HG03060 (cell line): ENCODE data around the gene TOP2A.

Experiments
- ATAC-seq: cut with Tn5 transposase; IDR thresholded peaks from one replicate; pipeline ENCODE4 v1.9.1; 2021; ENCODE audit warnings: low read depth, moderate number of reproducible peaks; ENCODE audit not compliant: unreplicated experiment

TOP2A gene, protein sequence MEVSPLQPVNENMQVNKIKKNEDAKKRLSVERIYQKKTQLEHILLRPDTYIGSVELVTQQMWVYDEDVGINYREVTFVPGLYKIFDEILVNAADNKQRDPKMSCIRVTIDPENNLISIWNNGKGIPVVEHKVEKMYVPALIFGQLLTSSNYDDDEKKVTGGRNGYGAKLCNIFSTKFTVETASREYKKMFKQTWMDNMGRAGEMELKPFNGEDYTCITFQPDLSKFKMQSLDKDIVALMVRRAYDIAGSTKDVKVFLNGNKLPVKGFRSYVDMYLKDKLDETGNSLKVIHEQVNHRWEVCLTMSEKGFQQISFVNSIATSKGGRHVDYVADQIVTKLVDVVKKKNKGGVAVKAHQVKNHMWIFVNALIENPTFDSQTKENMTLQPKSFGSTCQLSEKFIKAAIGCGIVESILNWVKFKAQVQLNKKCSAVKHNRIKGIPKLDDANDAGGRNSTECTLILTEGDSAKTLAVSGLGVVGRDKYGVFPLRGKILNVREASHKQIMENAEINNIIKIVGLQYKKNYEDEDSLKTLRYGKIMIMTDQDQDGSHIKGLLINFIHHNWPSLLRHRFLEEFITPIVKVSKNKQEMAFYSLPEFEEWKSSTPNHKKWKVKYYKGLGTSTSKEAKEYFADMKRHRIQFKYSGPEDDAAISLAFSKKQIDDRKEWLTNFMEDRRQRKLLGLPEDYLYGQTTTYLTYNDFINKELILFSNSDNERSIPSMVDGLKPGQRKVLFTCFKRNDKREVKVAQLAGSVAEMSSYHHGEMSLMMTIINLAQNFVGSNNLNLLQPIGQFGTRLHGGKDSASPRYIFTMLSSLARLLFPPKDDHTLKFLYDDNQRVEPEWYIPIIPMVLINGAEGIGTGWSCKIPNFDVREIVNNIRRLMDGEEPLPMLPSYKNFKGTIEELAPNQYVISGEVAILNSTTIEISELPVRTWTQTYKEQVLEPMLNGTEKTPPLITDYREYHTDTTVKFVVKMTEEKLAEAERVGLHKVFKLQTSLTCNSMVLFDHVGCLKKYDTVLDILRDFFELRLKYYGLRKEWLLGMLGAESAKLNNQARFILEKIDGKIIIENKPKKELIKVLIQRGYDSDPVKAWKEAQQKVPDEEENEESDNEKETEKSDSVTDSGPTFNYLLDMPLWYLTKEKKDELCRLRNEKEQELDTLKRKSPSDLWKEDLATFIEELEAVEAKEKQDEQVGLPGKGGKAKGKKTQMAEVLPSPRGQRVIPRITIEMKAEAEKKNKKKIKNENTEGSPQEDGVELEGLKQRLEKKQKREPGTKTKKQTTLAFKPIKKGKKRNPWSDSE (N-terminal part only)

DNA sequence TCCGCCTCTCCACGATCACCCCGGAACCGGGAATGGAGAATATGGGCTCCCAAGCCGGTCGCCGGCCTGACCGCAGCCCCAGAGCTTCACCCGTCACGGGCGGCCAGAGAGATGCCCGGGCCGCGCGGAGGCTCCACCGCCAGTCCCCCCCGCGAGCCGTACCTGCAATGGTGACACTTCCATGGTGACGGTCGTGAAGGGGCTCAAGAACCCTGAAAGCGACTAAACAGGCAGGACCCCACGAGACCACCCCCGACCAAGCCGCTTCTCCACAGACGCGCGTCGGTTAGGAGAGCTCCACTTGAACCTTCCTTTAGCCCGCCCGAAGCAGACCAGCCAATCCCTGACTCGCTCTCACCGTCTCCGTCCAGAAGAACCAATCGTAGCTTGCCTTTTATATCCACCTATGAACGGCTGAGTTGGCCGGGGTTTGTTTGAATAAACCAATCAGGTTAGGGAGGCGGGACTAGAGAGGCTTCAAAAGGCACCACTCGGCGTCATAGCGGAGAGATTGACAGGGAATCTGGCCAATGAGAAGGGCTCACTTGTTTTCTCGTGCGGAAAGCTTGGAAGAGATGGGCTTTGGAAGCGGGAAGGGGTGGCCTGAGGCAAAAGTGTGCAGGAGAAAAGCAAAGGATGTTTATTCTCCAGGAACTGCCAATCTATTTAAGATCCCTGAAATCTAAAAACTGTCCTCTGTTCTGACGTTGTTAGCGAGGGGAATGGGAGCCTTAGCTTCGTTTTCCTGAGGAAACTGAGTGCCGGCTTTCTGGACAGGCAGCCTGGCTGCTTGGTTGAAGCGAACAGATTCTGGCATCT, at the start of gene TOP2A:
Gene TOP2A, minus strand, starts transcription at position 288 of the 819 bp plus-strand sequence. Its CDS starts 105 bp downstream, at position 183.
- ATAC-seq = peak; percentile 88

DNA sequence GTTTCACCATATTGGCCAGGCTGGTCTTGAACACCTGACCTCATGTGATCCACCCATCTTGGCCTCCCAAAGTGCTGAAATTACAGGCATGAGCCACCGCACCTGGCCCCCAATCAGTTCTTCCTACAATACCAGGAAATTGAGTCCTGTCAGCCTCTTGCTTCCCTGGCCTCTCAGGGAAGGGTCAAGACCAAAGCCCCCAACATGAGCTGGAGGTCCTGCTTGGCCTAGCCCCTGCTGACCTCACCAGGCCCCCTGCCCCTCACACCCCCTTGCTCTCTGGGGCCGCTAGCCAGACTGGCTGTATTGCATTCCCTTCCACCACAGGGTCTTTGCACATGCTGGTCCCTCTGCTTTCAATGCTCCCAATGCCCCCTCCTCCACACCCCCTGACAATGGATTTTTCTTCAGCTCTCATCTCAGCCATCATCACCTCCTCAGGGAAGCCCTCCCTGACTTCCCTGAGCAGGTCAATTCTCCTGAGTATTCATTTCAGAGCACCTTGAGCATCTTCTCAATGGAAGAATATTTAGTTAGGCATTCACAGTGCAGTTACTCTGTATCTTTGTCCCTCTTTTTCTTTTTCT, 49.7 kb upstream of the TOP2A start:
- ATAC-seq = no peak

DNA sequence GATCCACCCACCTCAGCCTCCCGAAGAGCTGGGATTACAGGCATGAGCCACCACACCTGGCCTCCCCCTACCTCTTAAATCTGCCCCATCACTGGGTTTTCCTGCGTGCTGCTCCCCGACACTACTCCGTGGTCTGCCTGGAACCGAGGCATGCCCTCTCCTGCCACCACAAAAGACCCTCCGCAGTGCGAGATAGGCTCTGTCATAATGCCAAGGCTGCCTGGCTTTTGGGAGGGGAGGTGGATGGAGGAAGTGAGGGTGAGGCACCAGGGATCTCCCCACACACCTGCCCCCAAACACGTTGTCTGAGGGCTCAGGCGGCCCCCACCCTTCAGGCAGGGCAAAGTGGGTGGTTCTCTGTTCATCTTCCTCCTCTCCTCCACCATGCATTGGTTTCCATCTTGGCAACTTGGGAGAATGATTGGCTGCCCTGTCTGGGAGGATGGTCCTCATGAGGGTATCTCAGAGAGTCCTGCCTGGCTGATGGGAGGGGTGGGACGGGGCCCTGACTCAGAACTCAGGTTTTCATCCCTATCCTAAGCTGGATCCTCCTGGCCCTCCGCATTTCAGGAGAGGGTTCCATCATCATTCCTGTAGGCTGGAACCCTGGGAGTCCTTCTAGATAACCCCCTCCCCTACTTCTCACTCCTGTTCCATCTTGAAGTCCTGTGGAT, 48.7 kb upstream of the TOP2A start:
- no peak for ATAC-seq

DNA sequence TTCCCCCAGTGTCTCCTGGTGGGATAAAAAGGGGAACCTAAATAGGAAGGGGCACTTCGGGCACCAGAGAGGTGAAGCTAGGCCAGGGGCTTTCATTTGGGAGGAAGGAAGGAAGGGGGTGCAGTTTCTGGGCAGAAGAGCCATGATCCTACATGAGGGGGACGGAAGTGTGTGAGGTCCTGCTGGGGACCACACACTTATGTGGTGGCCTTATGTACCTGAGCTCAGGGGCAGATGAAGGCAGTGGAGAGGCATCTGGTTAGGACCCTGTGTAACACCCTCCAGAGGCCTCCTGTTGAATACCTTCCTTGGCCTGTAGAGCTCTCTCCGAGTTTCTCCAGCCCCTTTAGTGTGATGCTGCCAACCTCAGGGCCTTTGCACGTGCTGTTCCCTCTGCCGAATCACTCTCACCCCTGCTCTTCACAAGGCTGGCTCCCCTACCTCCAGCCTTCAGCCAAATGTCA, 46.7 kb upstream of the TOP2A start:
- no peak for ATAC-seq

DNA sequence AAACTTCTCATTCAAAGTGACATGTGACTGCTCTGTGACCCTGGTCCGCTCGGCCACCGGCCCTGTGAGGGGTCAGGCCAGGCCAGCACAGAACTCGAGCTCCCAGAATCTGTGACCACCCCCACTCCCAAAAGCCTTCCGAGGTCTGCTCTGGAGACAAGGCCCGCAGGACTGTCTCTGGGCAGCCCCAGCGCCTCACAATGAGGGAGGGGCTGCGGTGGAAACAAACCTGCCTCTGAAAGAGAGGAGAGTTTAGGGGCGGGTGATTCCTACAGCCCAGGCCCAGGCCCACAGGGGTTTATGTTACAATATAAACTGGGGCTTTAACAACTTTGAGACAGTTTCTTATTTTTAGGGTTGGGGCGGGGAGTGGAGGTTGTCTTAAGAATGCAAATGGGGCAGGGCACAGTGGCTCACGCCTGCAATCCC, 45.4 kb upstream of the TOP2A start:
- ATAC-seq = no peak

DNA sequence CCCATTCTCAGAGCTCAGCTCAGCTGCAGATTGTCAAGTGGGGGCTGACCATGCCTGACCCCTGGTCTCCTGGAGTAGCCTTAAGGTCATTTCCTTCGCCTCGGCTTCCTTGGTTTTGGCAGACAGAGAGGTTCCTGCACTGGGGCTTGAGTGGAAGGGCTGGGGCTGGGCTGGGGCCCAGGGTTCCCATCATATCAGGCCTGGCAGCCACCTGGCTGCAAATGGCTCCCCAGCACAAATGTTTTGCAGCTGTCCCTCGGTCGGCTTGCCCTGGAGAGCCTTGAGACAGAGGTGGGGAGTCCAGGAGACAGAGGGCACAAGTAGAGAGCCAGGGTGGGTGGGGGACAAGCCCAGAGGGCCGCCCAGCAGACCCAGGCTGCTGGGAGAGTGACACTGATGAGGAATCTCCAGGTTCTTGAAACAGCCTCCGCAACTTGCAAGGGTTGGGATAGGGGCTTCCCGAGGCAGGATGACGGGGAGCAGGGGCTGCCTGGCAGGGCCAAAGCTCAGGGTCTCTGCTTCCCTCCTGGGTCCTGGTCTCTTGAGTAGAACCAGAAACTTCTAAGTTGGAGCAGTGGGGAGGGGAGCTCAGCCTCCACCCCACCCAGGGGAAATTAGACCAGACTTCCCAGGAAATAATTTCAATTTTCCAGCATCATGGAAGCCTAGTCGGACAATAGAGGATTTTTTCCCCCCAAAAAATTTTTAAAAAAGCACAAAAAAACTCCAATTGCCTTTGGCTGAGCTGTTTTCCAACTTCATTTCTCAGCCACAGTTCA, 44.8 kb upstream of the TOP2A start:
- no peak for ATAC-seq

DNA sequence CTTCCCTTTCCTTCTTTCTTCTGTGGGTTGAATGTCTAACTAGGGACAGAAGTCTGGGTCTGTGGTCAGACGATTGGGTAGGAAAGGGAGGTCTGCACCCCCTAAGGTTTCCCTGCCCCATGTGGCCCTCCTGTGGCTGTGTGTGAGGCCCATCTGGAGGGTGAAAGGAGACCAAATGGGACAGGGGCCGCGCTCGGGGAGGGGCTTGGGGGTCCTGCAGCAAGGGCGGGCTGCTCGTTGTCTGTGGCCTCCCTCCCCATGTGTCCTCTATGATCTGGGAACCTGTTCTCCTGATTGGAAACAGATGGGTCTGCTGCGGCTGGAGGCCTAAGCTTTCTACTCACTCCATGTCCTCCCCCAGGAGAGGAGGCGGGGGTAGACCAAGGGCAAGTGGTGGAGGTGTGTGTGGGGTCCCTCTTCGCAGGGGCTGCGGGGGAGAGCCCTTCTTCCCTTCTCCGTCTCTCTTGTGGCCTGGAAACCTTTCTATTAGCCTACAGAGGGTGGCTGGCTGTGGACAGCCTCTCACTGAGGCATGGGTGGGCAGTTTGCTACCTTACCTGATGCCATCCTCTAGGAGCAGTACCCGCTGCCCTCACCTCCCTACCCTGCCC, 44.1 kb upstream of the TOP2A start:
- ATAC-seq = no peak

DNA sequence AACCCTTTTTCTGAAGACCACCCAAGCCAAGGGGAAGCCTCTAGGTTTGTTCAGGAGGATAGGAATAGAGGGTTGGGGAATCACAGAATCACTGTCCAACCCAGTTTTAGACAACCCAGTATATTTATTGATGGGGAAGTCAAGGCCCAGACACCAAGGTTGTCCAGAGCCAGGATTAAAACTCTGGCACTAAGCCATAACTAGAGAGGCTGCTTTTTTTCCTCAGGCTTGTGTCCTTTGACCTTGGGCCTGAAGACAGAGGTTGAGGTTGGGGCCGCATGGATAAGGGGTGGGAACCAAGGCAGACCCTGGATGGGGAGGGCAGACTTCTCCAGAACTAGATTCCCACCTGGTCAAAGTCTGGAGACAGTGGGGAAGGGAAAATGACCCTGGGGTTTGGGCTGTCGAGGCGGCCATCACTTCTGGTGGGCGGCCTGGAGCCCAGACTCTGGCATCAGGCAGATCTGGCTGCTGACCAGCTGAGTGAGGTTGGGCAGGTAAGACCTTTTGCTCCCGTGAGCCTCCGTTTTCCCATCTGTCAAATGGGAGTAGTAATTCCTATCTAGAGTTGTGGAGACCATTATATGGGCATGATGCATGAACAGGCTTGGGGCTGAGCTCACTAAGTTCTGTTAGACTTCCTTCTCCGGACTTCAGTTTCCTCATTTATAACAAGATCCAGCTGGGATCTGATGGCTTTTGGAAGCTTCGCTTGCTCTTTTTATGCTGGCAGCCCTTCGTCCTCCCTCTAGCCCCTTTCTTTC, 43.5 kb upstream of the TOP2A start:
- no peak for ATAC-seq

DNA sequence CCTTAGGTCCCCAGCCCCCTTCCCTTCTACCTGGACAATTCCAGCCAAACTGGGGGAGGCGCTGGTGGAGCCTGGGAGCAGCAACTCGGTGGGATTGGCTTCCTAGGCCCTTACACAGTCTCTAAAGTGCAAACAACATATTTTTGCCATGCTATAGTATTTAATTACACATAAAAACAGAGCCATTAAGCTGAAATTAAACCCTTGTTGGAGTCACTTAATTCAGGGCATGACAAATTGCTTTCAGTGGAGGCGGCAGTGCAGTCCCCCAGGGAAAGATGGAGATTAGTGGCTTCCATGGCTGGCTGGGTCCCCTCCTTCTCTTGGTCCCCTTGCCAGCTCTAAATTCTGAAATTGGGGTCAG, 42.9 kb upstream of the TOP2A start:
- ATAC-seq = no peak

DNA sequence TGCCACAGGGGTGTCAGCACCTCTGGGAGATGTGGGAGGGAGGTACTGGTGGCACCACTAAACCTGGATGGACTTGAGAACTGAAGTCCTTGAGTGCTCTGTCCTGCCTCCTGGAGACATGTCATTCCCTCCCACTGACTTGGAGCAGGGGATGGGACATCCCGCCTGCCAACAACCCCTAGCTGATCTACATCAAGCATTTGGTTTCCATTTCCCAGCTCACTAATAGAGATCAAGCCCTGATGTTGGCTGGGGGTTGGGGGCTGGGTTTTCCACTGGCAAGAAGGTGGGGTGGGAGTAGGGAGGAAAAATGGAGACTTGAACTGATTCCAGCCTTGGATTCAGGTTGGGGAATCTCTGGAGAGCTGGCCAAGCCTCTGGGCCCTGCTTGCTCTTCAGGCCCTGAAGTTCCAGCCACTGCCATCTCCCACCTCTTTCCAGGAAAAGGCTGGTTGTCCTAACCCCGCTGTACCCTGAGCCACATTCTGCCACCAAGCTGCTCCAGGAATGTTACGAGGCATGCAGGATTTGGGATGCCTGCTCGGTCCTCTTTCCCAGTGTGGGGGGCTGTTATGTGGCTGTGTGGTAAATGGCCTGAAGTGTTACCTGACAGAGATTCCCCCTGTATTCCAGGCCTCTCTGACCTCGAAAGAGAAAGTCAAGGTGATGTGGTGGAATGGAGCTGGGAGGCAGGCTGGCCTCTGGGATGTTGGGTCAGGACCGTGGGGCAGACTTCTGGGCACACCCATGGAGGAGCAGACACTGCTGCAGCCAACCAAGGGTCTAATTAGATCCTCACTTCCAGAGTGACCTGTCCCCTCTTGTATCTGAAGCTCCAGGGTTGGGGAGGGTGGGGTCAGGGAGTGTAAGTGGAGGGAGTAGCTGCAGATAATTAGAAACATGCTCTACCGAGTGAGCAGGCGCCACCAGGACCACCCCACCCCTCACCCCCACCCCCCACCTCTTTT, 42.2 kb upstream of the TOP2A start:
- no peak for ATAC-seq

DNA sequence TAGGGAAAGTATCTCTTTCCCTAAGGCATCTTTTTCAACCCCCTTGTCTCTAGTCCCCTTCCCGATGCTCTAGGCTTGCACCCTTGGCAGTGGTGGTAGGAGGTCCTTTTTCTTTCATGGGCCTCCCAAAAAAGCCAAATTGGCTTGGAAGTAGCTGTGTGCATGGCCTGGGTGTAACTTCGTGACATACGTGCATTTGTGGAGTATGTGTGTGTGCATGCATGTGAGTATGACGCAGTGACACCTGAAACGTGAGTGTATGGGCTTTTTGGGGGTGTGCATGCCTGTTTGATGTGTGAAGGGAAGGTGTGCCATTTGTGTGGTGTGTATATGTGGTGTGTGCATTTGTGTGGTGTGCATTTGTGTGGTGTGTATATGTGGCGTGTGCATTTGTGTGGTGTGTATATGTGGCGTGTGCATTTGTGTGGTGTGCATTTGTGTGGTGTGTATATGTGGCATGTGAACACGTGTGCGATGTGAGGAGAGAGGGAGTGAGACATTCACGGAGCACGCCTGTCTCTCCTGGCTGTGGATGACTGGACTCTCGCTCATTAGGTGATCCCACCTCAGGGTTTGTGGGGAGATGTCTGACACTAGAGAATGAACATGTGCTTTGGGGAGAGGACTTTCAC, 41.3 kb upstream of the TOP2A start:
- no peak for ATAC-seq

DNA sequence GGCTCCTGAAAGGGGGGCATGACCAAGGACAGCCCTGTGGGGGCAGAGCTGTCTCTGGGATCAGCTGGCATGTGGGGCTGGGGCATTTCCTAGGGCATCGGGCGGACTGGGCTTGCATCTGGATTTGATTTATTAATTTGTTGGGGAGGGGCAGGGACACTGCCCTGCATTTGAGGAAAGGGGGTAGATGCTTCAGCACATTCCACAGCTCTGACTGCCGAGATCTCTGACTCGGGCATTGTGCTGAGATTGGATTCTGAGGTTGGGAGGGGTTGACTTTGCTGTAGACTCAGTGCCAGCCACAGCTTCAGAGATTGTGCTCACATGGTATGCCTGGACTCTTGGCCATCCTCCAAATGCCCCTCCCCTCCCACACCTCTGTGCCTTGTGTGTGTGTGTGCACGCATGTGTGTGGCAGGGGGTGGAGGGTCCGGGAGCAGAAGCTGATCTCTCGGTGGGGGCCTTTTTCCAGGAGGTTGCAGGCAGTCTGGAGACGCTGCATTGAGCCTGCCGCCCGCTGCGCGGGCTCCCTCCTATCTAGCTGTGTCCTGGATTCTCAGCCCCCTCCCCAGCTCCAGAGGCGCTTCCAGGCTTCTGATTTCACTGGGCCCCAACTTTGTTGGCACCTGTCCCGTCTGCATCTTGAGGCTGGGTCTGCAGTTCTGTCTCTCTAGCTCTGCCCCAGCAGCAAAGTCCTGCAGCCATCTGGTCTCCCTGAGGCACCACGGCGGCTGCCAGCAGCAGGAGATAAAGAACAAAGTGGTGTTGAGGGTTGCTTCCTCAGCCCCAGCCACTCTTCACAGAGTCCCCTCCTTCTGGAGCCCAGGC, 40.5 kb upstream of the TOP2A start:
- ATAC-seq = no peak

DNA sequence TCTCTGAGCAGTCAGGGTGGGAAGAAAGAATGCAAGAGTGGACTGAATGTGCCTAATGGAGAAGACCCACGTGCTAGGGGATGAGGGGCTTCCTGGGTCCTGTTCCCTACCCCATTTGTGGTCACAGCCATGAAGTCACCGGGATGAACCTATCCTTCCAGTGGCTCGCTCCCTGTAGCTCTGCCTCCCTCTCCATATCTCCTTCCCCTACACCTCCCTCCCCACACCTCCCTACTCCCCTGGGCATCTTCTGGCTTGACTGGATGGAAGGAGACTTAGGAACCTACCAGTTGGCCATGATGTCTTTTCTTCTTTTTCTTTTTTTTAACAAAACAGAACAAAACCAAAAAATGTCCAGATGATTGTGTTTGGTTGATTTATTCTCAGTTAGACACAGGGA, 39.7 kb upstream of the TOP2A start:
- ATAC-seq = no peak

DNA sequence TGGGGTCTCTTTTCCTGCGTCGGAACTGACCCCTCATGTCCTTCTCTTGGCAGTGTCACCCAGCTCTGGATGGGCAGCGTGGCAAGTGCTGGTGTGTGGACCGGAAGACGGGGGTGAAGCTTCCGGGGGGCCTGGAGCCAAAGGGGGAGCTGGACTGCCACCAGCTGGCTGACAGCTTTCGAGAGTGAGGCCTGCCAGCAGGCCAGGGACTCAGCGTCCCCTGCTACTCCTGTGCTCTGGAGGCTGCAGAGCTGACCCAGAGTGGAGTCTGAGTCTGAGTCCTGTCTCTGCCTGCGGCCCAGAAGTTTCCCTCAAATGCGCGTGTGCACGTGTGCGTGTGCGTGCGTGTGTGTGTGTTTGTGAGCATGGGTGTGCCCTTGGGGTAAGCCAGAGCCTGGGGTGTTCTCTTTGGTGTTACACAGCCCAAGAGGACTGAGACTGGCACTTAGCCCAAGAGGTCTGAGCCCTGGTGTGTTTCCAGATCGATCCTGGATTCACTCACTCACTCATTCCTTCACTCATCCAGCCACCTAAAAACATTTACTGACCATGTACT, 38.8 kb upstream of the TOP2A start:
- no peak for ATAC-seq
